Measurements from ENCODE around the gene RRAGC.

Gene RRAGC

DNA sequence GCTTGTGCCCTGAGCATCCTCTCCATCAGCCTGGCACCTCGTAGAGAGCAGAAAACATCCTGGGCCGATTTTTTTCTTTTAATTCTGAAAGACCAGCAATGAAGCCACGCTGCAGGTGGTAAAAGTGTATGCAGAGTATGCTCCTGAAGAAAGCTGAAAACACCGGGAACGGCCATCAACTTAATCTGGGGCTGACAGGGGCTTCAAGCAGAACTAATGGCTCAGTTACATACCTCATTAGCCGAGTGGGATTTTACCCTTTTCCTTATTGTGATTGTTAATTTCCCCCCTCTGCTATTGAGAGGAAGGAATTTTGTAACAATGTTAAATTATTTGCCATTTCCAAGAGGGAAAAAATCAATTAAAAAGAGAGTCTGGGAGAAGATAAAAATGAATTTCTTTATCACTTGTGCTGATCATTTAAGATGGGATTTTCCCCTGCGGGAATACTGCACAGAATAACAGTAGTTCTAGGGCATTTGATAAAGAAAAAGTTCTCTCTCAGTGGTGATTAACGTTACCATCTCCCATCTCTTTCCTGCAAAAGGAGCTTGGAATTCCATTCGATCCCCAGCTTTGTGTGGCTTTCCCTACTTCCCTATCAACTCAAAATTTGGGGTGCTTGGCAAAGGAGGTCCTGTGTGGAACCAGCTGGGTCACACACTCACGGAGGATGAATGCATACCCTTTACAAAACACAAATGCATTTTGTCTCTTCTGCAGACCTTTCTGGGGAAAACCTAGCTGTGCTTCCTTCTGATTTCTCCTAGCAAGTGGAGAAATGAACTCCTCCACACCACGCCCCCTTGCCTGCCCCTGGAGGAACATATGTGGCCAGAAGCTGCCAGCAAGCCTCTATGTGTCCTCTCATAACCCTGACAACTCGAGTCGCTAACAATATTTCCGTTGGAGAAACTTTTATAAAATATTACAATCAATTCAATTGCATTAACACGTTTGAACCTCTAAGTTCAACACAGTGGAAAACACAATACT is 70.9 kb downstream of the RRAGC start:
- TF ChIP-seq, protein P1, sequence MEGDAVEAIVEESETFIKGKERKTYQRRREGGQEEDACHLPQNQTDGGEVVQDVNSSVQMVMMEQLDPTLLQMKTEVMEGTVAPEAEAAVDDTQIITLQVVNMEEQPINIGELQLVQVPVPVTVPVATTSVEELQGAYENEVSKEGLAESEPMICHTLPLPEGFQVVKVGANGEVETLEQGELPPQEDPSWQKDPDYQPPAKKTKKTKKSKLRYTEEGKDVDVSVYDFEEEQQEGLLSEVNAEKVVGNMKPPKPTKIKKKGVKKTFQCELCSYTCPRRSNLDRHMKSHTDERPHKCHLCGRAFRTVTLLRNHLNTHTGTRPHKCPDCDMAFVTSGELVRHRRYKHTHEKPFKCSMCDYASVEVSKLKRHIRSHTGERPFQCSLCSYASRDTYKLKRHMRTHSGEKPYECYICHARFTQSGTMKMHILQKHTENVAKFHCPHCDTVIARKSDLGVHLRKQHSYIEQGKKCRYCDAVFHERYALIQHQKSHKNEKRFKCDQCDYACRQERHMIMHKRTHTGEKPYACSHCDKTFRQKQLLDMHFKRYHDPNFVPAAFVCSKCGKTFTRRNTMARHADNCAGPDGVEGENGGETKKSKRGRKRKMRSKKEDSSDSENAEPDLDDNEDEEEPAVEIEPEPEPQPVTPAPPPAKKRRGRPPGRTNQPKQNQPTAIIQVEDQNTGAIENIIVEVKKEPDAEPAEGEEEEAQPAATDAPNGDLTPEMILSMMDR (IDR thresholded peaks at IDR 0.05; ENCODE audit: unreplicated experiment in 3 of 3): no peak

More for the DNA sequence above, 70.9 kb downstream of the RRAGC start:
- H3K9me3 Mint-ChIP-seq: no peaks in the 10 kb centered on the region
- no peak overlapping the region for H3K4me3 Mint-ChIP-seq
- peaks cover 40% of the 10 kb centered on the region for H3K27me3 Mint-ChIP-seq (ENCODE audit: low read depth)
- peaks cover 50% of the 10 kb centered on the region for H3K4me1 Mint-ChIP-seq
- H3K36me3 Mint-ChIP-seq (ENCODE audit: low read depth): no peaks in the 10 kb centered on the region
- H3K27ac Mint-ChIP-seq: peak overlapping the region in 1 of 3 experiments; percentile 43
